Gastrocnemius medialis (tissue), 4 donors: Measurements from ENCODE around the gene SPRED2. TPM values are rescaled to one million over a fixed set of nuclear protein-coding genes. Genes with fewer than 3 reads are reported as not detected.

Experiments used
- ATAC-seq, 2 donors: fragments of 150-250 bp; one replicate each; pipeline ENCODE4 v1.9.1; 2016
- DNase-seq, 2 donors: peaks; one replicate each; pipeline ENCODE4 v3.0.0-alpha.2; 2019
- H3K27ac ChIP-seq, 4 donors: fragments of 200-600 bp; sonication (generic); 1 replicate in 1 of 4; 2 replicates in 3 of 4; pipeline ENCODE4 v1.5.1; 2016 to 2018; ENCODE audit warnings: mild to moderate bottlenecking in 2 of 4, moderate library complexity in 1 of 4
- H3K27me3 ChIP-seq, 3 donors: fragments of 200-600 bp; sonication (generic) in 2 of 3; 1 replicate in 1 of 3; 2 replicates in 2 of 3; pipeline versions ENCODE4 v1.5.1 to v1.6.0; 2016 to 2019; ENCODE audit warnings: mild to moderate bottlenecking in 1 of 3, moderate library complexity in 1 of 3
- H3K36me3 ChIP-seq, 2 donors: fragments of 200-600 bp; sonication (generic) in 1 of 2; one replicate each; pipeline ENCODE4 v1.5.1; 2017 to 2018
- H3K4me1 ChIP-seq, 2 donors: fragments of 200-600 bp; sonication (generic) in 1 of 2; one replicate each; pipeline ENCODE4 v1.5.1; 2016 to 2017; ENCODE audit warnings: mild to moderate bottlenecking in 2 of 2
- H3K4me3 ChIP-seq, 4 donors: fragments of 200-600 bp; sonication (generic) in 3 of 4; 1 replicate in 1 of 4; 2 replicates in 3 of 4; pipeline ENCODE4 v1.5.1; 2016 to 2019; ENCODE audit warnings: mild to moderate bottlenecking in 2 of 4
- H3K9me3 ChIP-seq, 3 donors: fragments of 200-600 bp; sonication (generic) in 2 of 3; 1 replicate in 1 of 3; 2 replicates in 2 of 3; pipeline ENCODE4 v1.5.1; 2016 to 2019
- POLR2A ChIP-seq, 2 donors: fragments of 450-650 bp; IDR thresholded peaks; one replicate each; pipeline ENCODE4 v1.6.1; 2017; ENCODE audit warnings: antibody characterized with exemption in 2 of 2, mild to moderate bottlenecking in 2 of 2, moderate library complexity in 2 of 2
- in situ Hi-C, 4 donors: fragments of 200-750 bp; cut with MboI; loops; one replicate each; pipeline versions ENCODE4 v1.15.0 to v1.8.0; 2017; ENCODE audit warnings: low sequenced_read_pairs in 4 of 4
- intact Hi-C: fragments of 100-400 bp; cut with DNase I; formaldehyde crosslinking; loops from one replicate; pipeline ENCODE4 v1.15.1; 2023; ENCODE audit warnings: low total_unique reads
- total RNA-seq, 4 donors: library from RNA; depleted of rRNA; stranded (reverse); fragments of >200 nt; gene quantifications; one replicate each; pipeline versions ENCODE4 v1.1.0 to v1.2.3, GENCODE V29; 2016
- TF ChIP-seq, protein P1 (sequence below), 5 experiments: fragments of 450-650 bp in 3 of 5; fragments of 200-600 bp in 2 of 5; sonication (generic) in 2 of 5; IDR thresholded peaks in 4 of 5; conservative IDR thresholded peaks in 1 of 5; 1 replicate in 4 of 5; 2 replicates in 1 of 5; pipeline ENCODE4 v1.5.1; 2016 to 2019; ENCODE audit warnings: antibody characterized with exemption in 5 of 5, mild to moderate bottlenecking in 3 of 5, moderate library complexity in 3 of 5

The SPRED2 gene
- total RNA-seq, 4 donors from 2014 or later: 4.1 to 12.5 (median 7.4) TPM

DNA sequence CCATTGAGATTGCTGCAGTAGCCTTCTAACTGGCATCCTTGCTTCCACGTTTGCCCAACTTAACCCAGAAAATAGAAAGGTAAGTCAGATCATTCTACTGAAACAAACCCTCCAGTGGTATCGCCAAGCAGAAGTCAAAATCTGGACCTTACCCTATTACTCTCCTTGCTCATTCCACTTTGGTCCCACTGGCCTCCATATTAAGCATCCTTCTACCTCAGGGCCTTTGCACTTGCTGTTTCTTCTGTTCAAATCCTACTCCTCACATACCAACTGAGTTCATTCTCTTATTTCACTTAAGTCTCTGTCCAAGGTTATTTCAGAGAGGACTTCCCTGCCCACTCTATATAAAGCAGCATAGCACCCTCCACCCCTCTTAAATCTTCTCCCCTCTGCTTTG, 84.5 kb downstream of the SPRED2 start:
- in situ Hi-C loops: no loop called here
- Histone ChIP-seq H3K9me3 (no peaks in the 10 kb centered on the region), H3K4me1 (peaks cover 12 to 22% of the 10 kb centered on the region in 2 donors), H3K27ac (no peak overlapping the region), H3K4me3 (no peak overlapping the region), H3K36me3 (no peaks in the 10 kb centered on the region), H3K27me3 (no peaks in the 10 kb centered on the region)
- DNase-seq: no peak
- intact Hi-C loops: no loop called here
- no peak for TF ChIP-seq POLR2A (IDR thresholded peaks at IDR 0.05)
- TF ChIP-seq, protein P1, sequence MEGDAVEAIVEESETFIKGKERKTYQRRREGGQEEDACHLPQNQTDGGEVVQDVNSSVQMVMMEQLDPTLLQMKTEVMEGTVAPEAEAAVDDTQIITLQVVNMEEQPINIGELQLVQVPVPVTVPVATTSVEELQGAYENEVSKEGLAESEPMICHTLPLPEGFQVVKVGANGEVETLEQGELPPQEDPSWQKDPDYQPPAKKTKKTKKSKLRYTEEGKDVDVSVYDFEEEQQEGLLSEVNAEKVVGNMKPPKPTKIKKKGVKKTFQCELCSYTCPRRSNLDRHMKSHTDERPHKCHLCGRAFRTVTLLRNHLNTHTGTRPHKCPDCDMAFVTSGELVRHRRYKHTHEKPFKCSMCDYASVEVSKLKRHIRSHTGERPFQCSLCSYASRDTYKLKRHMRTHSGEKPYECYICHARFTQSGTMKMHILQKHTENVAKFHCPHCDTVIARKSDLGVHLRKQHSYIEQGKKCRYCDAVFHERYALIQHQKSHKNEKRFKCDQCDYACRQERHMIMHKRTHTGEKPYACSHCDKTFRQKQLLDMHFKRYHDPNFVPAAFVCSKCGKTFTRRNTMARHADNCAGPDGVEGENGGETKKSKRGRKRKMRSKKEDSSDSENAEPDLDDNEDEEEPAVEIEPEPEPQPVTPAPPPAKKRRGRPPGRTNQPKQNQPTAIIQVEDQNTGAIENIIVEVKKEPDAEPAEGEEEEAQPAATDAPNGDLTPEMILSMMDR (IDR thresholded peaks at IDR 0.05 in 4 of 5, conservative IDR thresholded peaks at IDR 0.05 in 1 of 5): no peak
- no peak for ATAC-seq

DNA sequence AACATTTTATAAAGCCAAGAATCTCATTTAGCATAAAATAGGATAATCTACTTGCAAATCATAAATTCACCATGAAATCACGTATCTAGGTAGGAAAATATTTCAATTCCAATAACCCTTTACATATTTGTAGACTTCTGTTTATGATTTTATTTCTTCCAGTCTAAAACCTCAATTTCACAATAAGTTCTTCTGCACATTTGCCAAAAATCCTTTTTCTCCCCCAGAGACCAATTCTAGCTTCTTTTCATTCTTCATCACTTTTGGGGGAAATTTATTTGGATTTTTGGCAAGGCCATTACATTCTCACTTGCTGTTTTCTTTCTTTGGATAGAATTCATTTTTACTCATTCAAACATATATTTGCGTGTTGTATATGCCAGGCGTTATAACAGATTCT, 86.8 kb downstream of the SPRED2 start:
- ATAC-seq (peak in 1 of 2 donors; percentile 21), DNase-seq (no peak)
- Histone ChIP-seq H3K27me3 (no peaks in the 10 kb centered on the region), H3K36me3 (no peaks in the 10 kb centered on the region), H3K4me3 (no peak overlapping the region), H3K27ac (peak overlapping the region in 2 of 4 donors; percentile 32 to 37), H3K4me1 (peaks cover 9 to 14% of the 10 kb centered on the region in 2 donors), H3K9me3 (no peaks in the 10 kb centered on the region)
- intact Hi-C loops (no loop called here), in situ Hi-C loops (no loop called here)
- TF ChIP-seq, protein P1 (IDR thresholded peaks at IDR 0.05 in 4 of 5, conservative IDR thresholded peaks at IDR 0.05 in 1 of 5): no peak
- TF ChIP-seq POLR2A (IDR thresholded peaks at IDR 0.05): no peak

GRCh38 chr2:65344689-65345088, 87.7 kb downstream of the SPRED2 start:
- H3K27ac ChIP-seq: peak overlapping the region in 1 of 4 donors; percentile 2
- in situ Hi-C loops: no loop called here
- intact Hi-C loops: no loop called here
- H3K9me3 ChIP-seq: no peaks in the 10 kb centered on the region
- H3K27me3 ChIP-seq: no peaks in the 10 kb centered on the region
- ATAC-seq: no peak
- DNase-seq: no peak
- H3K4me1 ChIP-seq: peaks cover 2 to 4% of the 10 kb centered on the region in 2 donors
- H3K4me3 ChIP-seq: no peak overlapping the region
- no peaks in the 10 kb centered on the region for H3K36me3 ChIP-seq
- TF ChIP-seq, protein P1 (IDR thresholded peaks at IDR 0.05 in 4 of 5, conservative IDR thresholded peaks at IDR 0.05 in 1 of 5): no peak
- TF ChIP-seq POLR2A (IDR thresholded peaks at IDR 0.05): no peak

GRCh38 chr2:65344182-65344581, 88.2 kb downstream of the SPRED2 start:
- in situ Hi-C loops: no loop called here
- intact Hi-C loops: no loop called here
- DNase-seq: no peak

More at GRCh38 chr2:65344182-65344581, 88.2 kb downstream of the SPRED2 start:
- Histone ChIP-seq H3K36me3 (no peaks in the 10 kb centered on the region), H3K27me3 (no peaks in the 10 kb centered on the region), H3K27ac (peak overlapping the region in 1 of 4 donors; percentile 2), H3K4me1 (no peaks in the 10 kb centered on the region), H3K4me3 (no peak overlapping the region), H3K9me3 (no peaks in the 10 kb centered on the region)
- ATAC-seq: no peak
- TF ChIP-seq POLR2A (IDR thresholded peaks at IDR 0.05): no peak
- TF ChIP-seq, protein P1 (IDR thresholded peaks at IDR 0.05 in 4 of 5, conservative IDR thresholded peaks at IDR 0.05 in 1 of 5): no peak
